ENCODE measurements around the gene CYP4F22. TPM values are rescaled to one million over a fixed set of nuclear protein-coding genes. Genes with fewer than 3 reads are reported as not detected.
"Not testable (repeated sequence)": the region's sequence is repeated elsewhere in the genome, so short reads cannot be mapped to it uniquely, and the experiment has no call there.

Gene CYP4F22
- total RNA-seq, 1 donor from 2014 or later = not detected

DNA sequence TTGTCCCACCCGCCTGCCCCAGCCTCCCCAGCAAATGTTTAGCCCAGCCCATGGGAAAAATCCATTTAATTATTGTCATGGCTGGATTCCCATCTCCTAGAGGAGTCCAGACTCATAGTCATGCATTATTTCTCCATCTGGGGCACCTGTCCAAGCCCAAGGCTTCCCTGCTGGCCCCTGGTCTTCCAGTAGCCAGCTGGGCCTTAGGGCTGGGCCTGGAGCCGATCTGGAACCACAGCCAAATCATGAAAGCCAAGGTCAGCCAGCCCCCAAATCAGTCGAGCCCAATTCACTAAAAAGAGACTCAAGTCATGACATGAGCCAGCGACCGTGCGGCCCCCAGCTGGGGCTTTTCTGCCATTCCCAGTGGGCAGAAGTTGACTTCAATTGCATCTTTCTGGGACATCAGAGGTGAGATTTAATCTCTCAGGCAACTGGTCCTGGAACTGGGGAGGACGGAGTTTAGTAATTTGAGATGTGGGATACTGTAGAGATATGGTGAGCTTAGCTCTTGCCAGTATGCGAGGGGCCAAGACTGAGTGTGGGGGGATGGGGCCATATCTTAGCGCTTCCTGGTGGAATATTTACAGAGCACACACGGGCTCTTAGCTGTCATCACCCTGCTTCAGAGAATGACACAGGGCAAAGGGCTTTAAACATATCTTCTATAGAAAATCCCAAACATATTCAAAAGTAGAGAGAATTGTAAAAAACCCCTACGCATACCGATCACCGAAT, 19.7 kb upstream of the CYP4F22 start:
- no peak for DNase-seq (ENCODE audit: low read depth in 2 of 2)

GRCh38 chr19:15495151-15495550, 13.2 kb upstream of the CYP4F22 start:
- no peak for DNase-seq (ENCODE audit: low read depth in 2 of 2)

DNA sequence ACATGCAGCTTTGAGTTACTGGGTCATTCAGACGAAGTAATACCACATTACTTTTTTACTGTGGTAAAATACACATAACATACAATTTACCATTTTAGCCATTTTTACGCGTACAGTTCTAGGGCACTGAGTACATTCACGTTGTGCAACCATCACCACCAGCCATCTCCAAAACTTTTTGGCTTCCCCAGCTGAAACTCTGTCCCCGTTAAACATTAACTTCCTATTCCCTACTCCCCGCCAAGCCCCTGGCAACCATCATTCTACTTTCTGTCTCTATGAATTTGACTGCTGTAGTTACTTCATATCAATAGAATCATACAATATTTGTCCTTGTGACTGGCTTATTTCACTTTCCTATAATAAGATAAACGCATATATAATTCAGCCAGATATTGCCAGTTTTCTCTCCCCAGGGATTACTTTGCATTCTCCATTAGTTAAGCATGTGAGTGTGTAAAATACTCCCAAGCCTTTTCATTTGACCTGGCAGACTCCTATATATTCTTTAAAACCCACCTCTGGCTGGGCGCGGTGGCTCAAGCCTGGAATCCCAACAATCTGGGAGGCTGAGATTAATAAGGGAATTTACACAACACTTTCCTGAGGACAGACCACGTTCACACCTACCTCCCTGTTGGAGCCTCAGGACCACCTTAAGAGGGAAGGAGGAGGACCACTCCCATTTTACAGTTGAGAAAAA, 10.0 kb upstream of the CYP4F22 start:
- no peak for DNase-seq (ENCODE audit: low read depth in 2 of 2)

- DNase-seq (ENCODE audit: low read depth in 2 of 2) = no peak
Measured at GRCh38 chr19:15498910-15499309, 9.4 kb upstream of the CYP4F22 start.

GRCh38 chr19:15501596-15501995, 6.7 kb upstream of the CYP4F22 start:
- DNase-seq (ENCODE audit: low read depth in 2 of 2) = no peak

GRCh38 chr19:15502264-15502663, 6.1 kb upstream of the CYP4F22 start:
- DNase-seq (ENCODE audit: low read depth in 2 of 2) = no peak

DNA sequence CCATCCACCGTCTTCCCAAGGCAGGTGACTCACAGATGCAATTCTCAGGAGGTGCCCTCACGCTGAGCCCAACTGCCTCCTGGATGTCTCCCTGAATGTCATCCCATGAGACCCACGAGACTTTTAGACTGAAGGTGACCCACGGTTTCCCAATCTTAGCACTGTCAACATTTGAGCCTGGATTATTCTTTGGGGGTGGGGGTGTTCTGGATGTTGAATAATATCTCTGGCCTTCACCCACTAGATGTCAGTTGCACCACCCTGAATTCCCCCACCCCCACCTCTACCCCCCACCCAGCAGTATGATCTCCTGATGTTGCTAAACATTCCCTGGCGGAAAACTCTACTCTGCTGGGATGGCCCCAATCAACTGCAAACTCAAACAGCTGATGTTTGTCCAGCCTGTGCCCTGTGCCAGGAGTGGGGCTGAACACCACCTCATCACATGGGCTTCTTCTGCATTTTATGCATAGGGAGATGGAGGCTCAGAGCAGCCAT, 2.2 kb upstream of the CYP4F22 start:
- DNase-seq (ENCODE audit: low read depth in 2 of 2) = no peak

DNA sequence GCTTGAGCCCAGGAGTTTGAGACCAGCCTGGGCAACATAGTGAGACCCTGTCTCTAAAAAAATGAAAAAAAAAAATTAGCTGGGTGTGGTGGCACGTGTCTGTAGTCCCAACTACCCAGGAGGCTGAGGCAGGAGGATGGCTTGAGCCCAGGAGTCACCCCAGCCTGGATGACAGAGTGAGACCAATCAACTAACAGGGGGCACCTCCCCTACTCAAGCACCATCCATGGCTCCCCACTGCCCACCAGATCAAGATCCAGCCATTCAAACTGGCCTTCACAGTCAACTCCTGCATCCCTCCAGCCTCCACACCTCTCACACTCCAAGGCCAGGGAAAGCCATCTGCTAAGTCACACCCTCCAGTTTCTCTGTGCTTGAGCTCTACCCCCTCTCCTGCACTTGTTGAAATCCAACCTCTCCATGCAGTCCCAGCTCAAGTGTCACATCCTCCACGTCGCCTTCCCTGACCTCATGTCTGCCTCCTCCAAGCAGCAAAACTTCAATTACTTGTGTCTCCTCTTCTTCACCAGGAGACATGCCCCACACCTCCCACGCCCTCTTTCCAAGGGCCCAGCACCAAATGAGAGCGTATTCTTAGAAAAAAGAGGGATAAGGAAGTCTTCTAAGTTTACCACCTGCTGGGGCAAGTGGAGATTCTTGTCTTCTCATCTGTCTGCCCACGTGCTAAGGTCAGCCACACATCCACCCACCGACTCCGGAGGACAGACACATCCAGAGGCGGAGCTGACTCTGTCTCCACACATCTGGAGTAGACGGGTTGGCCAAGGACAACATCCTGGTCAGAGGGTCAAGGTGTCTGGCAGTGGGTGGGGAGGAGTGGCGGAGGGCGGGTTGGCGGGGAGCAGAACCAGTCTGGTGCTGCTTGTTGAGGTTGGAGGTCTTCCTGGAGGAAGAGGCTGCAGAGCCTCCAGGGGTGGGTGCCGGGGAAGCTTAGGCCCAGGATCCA, 974 bp upstream of the CYP4F22 start:
- no peak for DNase-seq (ENCODE audit: low read depth in 2 of 2)

DNA sequence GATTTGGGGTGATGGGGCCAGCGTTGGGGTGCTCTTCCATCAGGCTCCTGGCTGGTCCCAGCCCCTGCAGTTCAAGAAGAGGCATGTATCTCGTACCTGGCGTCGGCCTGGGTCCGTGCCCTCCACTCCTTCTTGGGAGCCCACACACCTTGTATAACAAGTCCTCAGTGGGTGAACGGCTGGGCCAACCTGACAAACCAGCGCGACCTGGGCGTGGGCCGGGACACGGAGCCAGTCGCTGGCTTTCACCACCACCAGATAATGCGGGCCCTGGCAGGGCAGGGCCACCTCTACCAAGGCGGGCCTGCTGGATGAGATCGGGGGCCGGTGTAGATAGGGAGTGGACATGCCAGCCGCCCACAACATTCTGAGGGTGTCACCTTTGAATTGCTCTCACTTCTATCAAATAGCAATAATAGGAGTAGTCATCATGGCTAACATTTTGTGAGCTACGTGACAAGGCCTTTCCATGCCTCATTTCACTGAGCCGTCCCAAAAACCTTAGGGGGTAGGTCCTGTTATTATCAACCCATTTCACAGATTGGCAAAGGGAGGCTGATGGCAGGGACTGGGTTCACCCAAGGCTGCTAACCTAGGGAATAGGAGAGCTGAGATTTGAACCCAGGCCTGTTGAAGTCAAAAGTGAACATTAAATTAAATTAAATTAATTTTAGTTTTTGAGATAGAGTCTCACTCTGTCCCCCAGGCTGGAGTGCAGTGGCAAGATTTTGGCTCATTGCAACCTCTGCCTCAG, 3.5 kb downstream of the CYP4F22 start:
- no peak for DNase-seq (ENCODE audit: low read depth in 2 of 2)

GRCh38 chr19:15515227-15515625, 6.9 kb downstream of the CYP4F22 start:
- not testable (repeated sequence) for DNase-seq (ENCODE audit: low read depth in 2 of 2)

DNA sequence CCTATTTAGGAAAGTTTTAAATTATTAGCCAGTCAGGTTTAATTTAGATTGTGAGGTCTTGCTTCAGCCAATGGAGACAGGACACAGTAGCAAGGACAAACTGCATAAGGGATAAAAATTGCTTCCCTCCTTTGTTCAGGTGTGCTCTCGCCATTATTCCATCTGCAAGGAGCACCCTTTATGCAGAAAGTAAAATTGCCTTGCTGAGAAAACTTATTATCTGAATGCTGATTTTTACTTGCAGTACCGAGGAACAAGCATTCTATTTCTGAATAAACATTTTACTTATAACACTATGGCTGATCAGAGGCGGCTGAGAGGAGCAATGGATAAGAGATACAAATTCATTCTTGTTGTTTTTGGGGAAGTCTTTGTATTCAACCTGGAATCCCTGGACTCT, 8.0 kb downstream of the CYP4F22 start:
- no peak for DNase-seq (ENCODE audit: low read depth in 2 of 2)

- DNase-seq (ENCODE audit: low read depth in 2 of 2) = no peak
Measured at GRCh38 chr19:15517778-15518177, 9.5 kb downstream of the CYP4F22 start.

GRCh38 chr19:15519433-15519976, 11.2 kb downstream of the CYP4F22 start:
- no peak for DNase-seq (ENCODE audit: low read depth in 2 of 2)

- no peak for DNase-seq (ENCODE audit: low read depth in 2 of 2)
Measured at GRCh38 chr19:15524781-15525180, 16.5 kb downstream of the CYP4F22 start.

DNA sequence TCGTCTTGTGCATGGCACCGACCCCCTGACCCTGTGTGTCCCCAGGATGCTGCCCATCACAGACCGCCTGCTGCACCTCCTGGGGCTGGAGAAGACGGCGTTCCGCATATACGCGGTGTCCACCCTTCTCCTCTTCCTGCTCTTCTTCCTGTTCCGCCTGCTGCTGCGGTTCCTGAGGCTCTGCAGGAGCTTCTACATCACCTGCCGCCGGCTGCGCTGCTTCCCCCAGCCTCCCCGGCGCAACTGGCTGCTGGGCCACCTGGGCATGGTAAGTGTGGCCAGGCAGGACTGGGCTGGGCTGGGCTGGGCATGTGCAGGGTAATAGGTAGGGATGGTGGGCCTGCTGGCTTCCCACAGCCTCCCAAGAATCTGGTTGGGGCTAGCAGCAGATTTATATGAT, 17.0 kb downstream of the CYP4F22 start:
- DNase-seq (ENCODE audit: low read depth in 2 of 2) = no peak

GRCh38 chr19:15526408-15526807, 18.1 kb downstream of the CYP4F22 start:
- no peak for DNase-seq (ENCODE audit: low read depth in 2 of 2)

DNA sequence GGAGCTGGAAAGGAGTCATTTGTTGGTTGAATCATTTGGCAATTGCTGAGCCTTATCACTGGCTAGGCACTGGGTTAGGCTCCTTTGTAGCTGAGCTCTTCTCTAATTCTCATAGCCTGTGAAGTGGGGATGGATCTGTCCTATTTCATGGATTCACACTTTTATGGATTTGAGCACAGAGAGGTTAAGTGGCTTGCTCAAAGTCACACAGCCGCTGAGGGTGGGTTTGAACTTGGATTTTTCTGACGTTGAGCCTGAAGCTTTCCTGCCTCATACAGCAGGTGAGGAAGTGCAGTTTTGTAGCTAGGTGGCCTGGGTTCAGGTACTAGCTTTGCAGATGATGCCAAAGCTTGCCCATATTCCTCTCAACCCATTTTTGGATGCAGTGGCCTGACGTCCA, 19.4 kb downstream of the CYP4F22 start:
- DNase-seq (ENCODE audit: low read depth in 2 of 2) = no peak

DNA sequence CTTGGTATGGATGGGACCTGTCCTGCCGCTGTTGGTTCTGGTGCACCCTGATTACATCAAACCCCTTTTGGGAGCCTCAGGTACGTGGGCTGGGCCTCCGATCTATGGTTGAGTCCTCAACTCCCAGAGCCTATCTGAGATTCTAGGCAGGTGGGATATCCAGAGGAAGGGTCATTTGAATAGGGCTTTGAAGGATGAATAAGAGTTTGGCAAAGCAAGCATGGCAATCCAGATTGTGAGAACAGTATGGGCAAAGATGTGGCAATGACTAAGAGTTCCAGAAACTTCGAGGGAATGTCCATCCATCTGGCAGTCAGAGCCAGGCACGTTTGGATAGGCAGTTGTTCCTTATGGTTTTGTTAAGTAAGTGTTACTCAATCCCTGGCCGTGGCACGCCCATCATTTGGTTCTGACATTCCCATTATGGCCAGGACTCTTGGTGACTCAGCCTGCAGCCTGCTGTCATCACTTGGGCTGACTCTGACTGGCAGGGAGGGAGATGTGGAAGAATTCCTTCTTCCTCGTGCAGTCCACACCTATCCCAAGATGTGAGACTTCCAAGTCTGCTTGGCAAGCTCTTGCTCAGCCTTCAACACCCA, 21.5 kb downstream of the CYP4F22 start:
- no peak for DNase-seq (ENCODE audit: low read depth in 2 of 2)

DNA sequence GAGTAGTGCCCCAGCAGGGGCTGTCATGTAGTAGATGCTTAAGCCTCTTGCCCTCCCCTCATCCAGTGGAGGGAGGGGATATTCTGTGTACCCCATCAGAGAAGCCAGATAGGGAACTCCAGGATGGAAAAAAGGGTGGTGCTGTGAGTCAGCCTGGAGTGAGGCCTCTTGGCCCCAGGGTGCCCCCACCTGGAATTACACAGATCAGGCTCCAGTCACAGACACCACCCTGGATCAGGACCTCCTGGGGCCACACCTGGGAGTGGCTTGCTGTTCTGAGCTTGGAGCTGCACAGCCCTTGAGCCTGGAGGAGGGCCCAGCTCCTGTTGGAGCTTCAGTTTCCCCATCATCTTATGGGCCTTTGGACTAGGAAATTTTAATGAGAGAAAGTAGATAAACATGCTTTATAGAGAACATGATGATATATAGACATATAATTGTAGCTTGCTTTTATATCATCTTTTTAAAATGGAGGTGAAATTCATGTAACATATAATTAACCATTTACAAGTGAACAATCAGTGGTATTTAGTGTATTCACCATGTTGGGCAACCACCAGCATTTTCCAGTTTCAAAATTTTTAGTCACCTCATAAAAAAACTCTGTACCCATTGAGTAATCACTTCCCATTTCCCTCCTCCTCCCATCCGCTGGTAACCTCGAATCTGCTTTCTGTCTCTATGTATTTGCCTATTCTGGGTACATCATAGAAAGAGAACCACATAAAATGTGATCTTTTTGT, 24.6 kb downstream of the CYP4F22 start:
- no peak for DNase-seq (ENCODE audit: low read depth in 2 of 2)

GRCh38 chr19:15533522-15533830, 25.2 kb downstream of the CYP4F22 start:
- not testable (repeated sequence) for DNase-seq (ENCODE audit: low read depth in 2 of 2)

All from lung microvascular endothelial cell (primary cell).